NCI-H146 treated with DMSO at 0.1 percent for 48 hours (cell line): ENCODE results near the gene BRMS1L.

Experiments
- DNase-seq: peaks from one replicate; lab custom pipeline; 2025; ENCODE audit not compliant: unreplicated experiment; lab: John Stamatoyannopoulos, UW

Gene BRMS1L

DNA sequence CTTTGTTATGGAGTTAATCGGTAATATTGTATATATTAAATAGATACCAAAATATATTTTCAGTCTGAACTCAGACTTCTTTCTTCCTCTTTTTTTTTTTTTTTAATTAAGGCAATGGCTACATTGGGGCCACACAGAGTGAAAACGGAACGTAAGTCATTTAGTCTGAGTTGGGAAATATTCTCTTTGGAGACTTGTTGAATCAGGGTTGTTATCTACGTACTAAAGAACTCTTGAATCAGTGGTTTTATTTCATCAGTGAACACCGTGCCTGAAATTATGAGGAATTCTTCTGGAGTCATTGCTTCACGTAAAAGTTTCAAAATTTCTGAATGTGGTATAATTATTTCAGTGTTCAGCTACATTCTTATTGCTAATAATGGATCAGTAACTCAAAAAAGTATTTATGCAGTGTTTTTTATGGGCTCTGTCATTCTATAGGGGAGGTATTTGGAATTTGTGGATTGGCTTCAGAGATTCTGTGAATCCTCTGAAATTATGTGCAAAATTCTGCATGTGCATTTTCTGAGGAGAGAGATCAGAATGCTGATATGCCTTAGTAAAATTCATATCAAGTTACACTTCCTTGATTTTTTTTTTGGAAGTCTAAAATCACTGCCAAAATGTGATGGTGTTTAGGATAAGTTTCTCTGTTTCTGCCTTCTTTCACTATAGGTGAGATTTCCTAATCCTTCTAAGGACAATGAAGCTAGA is 39.6 kb downstream of the BRMS1L start:
- DNase-seq: no peak

DNA sequence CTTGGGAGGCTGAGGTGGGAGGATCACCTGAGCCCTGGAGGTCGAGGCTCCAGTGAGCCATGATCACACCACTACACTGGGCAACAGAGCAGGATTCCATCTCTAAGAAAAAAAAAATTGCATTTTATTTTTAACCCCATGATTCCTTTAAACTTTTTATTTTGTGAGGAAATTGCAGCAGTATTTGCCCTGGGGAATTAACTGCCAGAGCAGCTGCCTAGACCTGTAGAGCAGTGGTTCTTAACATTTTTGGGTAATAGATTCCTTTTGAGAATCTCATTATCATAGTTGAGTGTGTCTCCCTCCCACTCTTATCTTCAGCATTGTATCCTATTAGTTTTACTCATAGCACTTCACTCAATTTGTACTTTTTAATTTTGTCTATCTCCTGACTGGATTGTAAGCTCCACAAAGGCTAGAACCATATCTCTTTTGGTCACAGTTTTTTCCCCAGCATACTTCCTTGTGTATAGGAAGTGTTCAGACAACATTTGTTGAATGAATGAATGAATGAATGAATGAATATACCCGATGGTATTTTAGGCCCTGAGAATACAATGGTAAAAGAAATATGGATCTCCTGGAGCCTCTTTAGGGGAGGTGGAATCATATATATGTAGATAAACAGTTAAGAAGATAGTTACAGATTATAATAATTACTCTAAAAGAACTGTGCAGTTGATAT is 40.6 kb downstream of the BRMS1L start:
- DNase-seq: no peak

DNA sequence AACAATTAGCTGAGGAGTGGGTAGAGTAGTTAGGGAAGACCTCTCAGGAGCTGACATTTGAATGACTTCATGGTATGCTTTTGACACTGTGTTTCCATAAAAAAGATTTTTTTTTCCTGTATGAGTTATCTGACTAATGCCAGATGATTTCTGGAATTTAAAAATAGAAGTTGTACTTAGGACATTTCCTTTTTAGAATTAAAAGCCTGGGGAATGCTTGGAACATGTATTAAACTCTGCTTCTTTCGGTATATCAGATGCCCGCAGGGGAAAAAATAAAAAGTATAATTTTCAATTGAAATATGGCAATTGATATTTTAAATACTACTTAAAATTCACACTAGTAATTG is 41.1 kb downstream of the BRMS1L start:
- no peak for DNase-seq

DNA sequence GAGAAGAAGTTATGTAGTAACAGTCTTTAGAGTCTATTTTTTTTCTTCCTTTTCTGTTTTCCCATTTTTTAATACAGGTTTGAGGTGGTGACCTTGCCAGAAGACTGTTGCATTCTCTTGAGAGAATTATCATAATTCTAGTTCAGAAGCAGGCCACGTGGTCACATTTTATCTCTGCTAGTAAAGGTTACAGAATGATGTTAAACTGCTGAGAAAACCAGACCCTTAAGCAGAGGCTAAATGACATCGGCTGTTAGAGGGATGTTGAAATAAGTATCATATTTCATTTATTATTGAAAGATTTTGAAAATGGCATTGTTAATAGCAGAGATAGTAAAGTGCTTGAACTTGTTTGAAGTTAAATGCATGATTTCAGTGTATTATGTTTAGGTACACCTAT is 49.2 kb downstream of the BRMS1L start:
- DNase-seq: no peak

DNA sequence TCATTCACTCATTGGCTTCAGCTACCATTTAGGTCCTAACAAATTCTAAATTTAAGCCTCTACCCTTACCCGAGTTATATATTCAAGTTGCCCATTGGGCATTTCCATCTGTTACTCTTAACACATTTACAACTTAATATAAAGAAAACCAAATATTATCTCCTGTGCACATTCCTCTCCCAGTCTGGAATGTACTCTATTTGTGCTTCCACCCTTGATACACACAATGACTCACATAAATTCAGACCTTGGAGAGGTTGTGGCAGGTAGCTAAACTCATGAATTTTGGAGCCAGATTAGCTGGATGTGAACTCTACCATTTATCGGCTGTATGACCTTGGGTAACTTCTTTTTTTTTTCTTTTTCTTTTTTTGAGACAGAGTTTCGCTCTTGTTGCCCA is 51.1 kb downstream of the BRMS1L start:
- no peak for DNase-seq

DNA sequence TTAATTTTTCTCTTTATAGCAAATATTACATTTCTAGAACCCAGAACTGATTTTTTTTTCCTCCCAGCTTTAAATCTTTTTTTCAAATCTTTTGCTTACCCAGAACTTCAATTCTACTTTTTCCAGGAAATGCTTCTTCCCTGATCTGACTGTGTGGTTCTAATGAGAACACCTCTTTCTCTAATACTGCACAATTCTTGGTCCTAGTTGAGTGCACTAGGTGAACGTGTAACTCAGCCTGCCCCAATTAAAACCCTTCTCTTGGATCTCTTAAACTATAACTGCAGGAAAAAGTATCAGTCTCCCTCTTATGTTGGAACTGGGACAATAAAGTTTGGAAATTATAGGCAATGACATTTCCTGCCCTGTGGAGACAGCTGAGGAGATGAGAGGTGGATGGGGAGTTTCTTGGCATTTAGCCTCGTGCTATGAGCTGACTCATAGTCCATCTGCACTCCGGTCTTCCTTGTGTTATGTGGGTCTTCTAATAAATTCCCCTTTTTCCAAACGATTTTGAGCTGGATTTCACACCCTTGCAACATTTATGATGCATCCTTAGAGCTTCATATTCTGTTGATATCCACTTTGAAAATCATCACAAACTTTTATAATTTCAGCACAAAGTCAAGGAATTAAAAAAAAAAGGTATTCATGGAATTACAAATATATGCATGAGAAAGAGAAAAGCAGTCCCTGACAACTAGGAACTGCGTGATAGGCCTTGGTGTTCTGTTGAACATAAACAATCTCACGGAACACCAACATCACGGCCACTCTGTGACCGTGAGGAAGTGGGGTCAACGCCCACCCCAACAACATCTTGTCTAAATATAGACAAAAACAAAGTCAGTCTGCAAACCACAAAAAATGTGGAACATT is 52.4 kb downstream of the BRMS1L start:
- no peak for DNase-seq

DNA sequence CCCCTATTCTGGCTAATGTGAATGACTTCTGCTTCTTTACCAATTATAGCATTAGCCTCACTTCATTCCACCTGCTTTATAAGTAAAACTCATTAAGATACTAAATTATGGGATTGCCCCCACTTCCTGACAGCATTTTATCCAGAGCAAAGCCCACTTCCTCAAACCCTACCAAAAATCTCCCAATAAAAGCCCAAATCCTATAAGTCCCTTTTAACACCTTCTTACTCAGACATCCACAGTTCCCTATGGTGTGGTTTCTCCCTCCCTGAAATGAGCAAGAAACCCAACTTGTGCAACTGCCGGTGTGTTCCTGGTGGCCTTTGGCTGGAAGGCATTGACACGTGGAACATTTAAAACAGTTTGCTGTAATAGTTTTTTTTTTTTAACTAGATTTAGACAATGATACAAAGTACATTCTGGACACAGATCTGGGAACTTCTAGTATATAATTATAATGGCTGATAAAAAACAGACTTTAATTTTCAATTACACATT is 53.1 kb downstream of the BRMS1L start:
- no peak for DNase-seq

DNA sequence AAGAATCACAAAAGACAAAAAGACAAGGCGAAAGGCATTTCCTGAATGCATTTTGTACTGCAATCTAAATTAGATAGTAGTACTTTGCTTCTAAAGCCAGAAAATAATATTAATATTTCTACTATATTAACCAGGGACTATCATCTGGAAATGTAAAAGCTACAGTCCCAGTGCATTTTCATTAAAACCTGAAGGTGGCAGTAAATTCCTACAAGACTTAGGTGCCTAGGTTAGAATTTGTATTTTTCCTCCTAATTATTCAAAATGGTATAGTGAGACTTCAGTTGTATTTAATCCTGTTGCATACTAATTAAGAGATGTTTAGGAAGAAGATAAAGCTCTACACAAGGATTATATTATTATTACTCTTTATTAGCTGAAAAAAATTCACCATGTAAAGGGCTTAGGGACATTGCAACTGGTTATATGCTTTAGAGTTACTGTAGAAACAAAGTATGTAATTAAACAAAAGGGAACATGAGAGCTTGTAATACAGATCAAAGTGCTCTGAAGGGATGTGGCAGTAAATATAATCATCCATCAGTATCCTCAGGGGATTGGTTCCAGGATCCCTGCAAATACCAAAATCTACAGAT is 53.6 kb downstream of the BRMS1L start:
- DNase-seq: no peak

DNA sequence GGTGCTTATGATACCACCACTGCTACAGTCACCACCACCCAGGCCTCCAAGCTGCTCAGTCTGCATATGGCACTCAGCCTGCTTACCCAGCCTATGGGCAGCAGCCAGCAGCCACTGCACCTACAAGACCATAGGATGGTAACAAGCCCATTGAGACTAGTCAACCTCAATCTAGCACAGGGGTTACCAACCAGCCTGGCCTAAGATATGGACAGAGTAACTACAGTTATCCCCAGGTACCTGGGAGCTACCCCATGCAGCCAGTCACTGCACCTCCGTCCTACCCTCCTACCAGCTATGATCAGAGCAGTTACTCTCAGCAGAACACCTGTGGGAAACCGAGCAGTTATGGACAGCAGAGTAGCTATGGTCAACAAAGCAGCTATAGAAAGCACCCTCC is 55.1 kb downstream of the BRMS1L start:
- DNase-seq: no peak

DNA sequence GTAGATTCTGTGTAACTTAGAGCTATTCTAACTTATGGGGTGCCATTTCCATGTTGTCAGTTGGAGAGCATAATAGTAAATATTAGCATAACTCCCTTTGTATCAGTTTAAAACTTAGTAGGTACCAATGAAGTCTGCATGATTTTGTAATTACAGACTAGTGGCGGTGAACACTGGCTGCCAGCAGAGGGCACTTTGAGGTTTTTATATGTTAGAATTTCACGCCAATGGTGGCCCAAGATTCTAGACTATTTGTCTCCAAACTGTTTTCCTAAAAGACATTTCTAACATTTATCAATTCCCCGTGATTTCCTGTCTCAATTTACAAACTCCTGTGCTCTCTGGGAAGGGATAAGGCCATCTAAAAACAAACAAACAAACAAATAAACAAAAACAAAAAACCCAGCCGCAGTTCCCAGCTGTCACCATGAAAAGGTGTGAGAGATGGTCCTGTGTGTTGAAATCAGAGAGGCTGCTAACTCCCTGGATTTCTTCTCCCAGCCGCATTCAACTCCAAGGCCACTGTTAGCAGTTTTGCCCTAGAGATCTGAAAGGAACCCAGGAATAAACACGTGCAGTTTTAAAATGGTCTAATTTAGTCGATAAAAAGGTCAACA is 57.6 kb downstream of the BRMS1L start:
- DNase-seq: no peak

DNA sequence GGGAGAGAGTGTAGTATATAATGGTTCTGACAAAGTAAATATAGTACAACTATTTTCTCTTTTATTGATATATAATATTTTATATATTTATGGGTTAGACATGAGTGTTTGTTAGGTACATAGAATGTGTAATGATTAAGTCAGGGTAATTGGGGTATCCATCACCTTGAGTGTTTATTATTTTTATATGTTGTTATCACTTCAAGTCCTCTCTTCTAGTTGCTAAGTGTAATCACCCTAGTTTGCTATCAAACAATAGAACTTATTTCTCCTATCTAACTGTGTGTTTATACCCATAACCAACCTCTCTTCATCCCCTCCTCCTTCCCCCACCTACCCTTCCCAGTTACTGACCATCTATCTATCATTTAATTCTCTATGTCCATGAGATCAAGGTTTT is 64.2 kb downstream of the BRMS1L start:
- DNase-seq: no peak

DNA sequence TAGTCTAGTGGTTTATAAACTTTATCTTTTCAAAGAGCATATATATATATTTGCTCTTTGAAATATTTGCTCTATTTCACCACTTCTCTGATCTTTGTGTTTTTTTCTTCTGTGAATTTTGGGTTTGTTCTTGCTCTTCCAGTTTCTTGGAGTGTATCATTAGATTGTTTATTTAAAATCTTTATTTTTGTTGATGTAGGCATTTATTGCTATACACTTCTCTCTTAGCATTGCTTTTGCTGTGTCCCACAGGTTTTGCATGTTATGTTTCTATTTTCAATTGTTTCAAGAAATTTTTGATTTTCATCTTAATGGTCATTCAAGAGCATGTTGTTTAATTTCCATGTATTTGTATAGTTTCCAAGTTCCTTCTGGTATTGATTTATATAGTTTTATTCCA is 69.1 kb downstream of the BRMS1L start:
- DNase-seq: no peak

DNA sequence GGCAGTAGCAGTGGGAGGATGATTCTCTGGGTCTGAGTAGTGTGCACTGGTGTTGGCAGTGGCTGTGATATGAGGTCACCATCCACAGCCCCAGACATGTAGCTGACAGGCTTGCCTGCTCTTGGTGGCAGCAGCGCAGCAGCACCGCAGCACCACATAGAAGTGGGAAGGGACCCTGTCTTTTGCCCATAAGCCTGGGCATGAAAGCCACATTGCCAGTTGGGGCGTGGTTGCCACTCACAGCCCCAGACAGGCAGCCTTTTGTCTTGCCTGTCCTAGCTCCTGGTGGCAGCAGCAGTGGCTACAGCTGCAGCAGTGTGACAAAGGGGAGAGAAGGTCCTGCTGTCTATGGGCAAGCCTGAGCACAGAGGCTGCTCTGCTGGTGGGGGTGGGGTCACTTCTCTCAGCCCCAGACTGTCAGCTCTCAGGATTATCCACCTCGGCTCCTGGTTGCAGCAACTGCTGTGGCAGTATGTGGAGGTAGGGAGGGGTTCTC is 71.5 kb downstream of the BRMS1L start:
- peak; percentile 12 for DNase-seq

DNA sequence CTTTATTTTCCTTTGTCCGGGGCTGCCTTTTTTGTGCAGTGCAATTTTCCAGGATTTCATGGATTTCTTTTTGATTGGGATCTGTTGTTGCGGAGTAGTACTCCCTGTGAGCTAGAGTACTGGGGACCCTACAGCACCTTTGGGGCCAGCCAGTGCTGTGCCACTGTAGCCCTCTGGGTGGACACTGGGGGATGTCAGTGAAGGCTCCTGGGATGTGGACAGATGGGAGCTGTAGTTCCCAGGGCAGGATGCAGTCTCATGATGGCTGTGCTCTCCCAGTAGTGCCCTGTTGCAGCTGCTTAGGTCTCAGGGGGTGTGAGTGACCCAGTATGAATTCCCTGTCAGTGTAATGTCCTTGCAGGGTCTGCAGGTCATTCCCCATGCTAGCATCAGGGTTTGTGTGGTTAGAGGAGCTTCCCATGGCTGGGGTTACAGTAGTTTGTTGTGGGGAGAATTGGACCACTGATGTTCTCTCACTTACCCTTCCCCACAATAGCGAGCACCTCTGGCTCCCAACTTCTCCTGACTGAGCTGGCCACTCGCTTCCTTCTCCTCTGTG is 72.2 kb downstream of the BRMS1L start:
- no peak for DNase-seq

DNA sequence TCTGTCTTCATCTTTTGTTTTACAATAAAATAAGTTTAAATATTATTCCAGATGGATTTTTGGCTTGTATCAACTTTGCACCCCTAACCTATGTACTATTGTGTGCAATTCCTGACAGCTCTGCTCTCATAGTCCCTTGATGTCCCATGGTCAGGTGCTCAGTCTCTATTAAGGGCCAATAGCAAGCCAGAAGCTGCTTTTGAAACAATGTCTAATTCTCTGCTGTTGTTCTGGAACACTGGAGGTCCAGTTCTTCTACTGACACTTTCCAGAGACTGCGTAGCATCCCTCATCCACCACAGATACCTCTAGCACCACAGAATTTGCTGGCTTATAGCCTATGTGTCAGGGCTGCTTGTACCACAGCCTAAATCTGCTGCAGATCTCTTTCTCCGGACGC is 74.6 kb downstream of the BRMS1L start:
- DNase-seq: no peak

DNA sequence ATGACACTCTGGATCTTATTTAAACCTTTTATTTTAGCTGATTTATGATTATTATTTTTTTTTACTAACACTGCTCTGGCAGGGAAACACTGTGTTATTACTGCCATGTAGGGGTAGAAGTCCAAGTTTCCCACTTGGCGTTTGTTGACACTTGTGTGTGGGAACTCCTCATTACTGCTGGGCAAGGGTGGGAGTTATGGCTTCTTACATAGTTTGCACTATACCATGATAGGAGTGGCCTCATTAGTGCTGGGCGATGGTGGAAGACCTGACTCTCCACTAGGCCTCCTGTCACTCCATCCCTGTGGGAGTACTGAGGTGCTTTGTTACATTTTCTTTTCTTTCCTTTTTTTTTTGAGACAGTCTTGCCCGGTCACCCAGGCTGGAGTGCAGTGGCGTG is 83.5 kb downstream of the BRMS1L start:
- DNase-seq: no peak

DNA sequence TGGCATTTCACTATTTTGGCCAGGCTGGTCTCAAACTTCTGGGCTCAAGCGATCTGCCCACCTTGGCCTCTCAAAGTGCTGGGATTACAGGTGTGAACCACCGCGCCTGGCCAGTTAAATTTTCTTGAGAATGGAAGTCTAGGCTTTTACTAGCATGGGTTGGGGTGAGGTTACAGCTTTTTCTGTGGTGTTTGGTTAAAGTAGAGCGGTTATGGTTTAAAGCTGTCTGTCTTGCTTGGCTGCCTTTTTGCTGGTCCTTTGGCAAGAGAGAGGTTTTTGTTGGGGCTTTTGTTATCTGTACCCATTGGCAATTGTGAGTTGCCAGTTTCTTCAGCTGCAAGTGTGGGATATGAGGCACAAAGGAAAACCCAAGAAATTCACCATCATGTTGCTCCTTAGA is 84.1 kb downstream of the BRMS1L start:
- no peak for DNase-seq

DNA sequence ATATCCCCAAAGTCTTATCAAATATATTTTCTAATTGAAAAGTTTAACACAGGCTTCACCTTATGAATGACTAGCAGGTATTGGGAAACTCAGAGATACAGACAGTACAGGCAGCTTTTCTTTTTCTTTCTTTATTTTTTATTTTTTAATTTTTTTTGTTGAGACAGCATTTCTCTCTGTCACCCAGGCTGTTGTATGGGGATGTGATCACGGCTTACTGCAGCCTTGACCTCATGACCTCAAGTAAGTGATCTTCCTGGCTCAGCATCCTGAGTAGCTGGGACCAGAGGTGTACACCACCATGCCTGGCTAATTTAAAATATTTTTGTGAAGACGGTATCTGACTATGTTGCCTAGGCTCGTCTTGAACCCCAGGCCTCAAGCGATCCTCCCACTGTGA is 85.0 kb downstream of the BRMS1L start:
- DNase-seq: no peak

DNA sequence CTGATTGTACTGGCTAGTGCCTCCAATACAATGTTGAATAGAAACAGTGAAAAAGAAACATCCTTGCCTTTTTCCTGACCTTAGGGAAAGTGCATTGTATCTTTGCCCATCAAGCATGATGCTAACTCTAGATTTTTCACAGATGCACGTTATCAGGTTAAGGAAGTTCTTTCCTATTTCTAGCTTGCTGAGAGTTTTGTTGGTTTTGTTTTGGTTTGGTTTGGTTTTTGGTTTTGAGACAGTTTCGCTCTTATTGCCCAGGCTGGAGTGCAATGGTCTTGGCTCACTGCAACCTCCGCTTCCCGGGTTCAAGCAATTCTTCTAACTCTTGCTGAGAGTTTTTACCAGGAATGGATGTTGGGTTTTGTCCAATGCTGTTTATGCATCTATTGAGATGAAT is 89.0 kb downstream of the BRMS1L start:
- no peak for DNase-seq

DNA sequence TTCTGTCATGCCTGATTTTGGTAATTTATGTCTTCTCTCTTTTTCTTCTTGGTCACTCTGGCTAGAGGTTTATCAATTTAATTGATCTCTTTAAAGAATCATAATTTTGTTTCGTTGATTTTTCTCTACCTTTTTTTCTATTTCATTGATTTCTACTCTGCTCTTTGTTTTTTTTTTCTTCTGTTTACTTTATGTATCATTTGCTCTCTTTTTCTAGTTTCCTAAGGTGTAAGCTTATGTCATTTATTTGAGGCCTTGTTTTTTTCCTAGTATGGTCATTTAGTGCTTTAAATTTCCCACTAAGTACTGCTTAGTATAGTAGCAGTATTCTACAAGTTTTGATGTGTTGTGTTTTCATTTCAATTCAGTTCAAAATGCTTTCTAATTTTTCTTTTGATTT is 89.6 kb downstream of the BRMS1L start:
- no peak for DNase-seq
